LNCaP clone FGC (cell line): ENCODE results near the gene TEP1.

ENCODE experiments used
- DNase-seq: peaks from one replicate; pipeline ENCODE4 v3.0.0-alpha.2; 2011; ENCODE audit warnings: low read depth
- H3K4me3 ChIP-seq: 2 replicates; pipeline ENCODE4 v1.5.1; 2011; ENCODE audit warnings: mild to moderate bottlenecking, low read depth, low read length, control low read depth
- TF ChIP-seq, protein P1 (sequence below): IDR thresholded peaks from 2 replicates; pipeline ENCODE4 v1.5.1; 2012; ENCODE audit warnings: mild to moderate bottlenecking; ENCODE audit not compliant: control insufficient read depth, insufficient read depth; ENCODE audit errors: extremely low read depth

TEP1 gene

DNA sequence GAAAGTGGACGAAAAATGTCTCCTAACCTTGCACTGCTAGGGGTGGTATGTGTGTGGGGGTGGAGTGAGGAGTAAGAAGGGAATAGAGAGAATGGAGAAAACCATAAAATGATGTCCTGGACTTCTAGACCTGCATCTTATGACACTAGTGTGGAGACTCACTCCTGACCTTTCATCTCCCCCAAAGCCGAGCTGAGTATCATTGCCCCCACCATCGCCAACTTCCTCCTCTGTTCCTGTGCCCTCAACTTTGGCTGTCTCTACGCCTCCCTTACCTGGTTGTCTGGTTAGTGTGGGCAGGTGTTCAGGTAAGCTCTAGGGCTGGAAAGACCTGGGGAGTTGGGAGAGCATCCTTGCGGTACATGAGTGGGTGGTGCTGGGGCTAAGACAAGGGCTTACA lies 27.2 kb upstream of the TEP1 start:
- H3K4me3 ChIP-seq = no peak overlapping the region
- no peak for DNase-seq
- TF ChIP-seq, protein P1, sequence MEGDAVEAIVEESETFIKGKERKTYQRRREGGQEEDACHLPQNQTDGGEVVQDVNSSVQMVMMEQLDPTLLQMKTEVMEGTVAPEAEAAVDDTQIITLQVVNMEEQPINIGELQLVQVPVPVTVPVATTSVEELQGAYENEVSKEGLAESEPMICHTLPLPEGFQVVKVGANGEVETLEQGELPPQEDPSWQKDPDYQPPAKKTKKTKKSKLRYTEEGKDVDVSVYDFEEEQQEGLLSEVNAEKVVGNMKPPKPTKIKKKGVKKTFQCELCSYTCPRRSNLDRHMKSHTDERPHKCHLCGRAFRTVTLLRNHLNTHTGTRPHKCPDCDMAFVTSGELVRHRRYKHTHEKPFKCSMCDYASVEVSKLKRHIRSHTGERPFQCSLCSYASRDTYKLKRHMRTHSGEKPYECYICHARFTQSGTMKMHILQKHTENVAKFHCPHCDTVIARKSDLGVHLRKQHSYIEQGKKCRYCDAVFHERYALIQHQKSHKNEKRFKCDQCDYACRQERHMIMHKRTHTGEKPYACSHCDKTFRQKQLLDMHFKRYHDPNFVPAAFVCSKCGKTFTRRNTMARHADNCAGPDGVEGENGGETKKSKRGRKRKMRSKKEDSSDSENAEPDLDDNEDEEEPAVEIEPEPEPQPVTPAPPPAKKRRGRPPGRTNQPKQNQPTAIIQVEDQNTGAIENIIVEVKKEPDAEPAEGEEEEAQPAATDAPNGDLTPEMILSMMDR = no peak

DNA sequence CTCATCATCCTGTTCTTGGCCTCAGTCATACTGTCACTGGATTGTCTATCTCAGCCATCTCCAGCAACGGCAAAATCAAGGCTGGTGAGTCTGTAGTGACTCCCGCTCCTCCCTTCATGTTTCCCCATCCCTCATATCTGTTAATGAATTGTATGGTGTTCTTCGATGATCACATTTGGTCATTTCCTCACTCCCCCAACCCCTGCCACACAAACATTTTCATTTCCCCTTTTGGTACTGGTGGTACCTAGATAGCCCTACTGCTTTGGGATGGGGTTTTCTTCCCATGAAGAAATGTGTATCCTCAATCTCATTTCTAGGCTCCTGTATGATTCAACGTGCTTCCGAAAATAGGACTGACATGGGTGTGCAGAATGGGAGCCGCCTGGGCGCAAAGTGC lies 25.4 kb upstream of the TEP1 start:
- DNase-seq = no peak
- H3K4me3 ChIP-seq = no peak overlapping the region

DNA sequence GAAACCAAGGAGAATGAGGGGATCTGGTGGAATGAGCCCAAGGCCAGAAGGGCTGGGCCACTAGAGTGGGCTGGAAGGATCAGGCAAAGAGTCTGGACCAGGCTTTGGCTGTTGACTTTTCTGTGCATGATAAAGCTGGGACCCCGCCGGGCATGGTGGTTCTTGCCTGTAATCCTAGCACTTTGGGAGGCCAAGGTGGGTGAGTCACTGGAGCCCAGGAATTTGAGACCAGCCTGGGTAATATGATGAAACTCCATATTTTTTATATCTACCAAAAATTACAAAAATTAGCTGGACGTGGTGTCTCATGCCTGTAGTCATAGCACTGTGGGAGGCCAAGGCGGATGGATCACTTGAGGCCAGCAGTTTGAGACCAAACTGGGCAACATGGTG lies 23.1 kb upstream of the TEP1 start:
- H3K4me3 ChIP-seq = no peak overlapping the region
- DNase-seq = no peak
- TF ChIP-seq, protein P1 = no peak

More for the DNA sequence above, 25.4 kb upstream of the TEP1 start:
- TF ChIP-seq, protein P1 = no peak

DNA sequence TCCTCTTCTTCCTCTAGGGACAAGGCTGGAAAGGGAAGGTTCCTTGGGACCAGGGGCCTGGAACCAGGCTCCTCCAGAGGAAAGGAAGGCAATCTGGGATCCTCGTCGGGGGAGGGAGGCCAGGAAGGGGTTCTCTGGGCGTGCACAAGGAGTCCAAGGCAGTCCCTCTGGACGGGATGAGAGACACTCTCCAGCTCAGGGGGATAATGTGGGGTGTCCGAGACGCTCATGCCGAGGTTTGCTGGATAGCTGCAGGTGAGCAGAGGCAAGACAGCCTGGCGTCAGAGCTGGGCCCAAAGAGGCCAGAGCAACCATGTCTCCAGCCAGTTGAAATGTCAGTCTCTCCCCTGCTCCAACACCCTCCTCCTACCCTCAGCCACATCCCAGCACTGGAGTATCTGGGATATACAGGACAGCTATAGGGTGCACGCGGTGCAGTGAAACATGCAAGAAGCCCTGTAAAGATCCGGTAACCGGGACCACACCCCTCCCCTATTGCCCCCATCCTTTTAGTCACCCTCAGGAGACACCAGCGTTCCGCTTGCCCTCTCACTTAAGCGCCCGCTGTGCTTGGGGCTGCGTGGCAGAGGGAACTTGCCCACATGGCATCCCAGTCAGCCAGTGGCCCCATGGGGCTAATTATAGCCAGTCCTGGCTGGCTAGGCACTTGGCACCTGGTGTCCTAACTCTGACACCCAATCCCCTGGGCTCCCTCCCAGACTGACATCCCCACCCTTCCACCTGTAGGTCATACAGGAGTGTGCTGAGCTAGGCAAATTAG lies 22.5 kb upstream of the TEP1 start, which contains the start of gene KLHL33:
Gene KLHL33 (minus strand): TSS at position 585 of the 781 bp plus-strand sequence. CDS start 355 bp downstream, at position 230.
- no peak for DNase-seq
- TF ChIP-seq, protein P1 = no peak
- H3K4me3 ChIP-seq = no peak within 1 kb of the TSS

DNA sequence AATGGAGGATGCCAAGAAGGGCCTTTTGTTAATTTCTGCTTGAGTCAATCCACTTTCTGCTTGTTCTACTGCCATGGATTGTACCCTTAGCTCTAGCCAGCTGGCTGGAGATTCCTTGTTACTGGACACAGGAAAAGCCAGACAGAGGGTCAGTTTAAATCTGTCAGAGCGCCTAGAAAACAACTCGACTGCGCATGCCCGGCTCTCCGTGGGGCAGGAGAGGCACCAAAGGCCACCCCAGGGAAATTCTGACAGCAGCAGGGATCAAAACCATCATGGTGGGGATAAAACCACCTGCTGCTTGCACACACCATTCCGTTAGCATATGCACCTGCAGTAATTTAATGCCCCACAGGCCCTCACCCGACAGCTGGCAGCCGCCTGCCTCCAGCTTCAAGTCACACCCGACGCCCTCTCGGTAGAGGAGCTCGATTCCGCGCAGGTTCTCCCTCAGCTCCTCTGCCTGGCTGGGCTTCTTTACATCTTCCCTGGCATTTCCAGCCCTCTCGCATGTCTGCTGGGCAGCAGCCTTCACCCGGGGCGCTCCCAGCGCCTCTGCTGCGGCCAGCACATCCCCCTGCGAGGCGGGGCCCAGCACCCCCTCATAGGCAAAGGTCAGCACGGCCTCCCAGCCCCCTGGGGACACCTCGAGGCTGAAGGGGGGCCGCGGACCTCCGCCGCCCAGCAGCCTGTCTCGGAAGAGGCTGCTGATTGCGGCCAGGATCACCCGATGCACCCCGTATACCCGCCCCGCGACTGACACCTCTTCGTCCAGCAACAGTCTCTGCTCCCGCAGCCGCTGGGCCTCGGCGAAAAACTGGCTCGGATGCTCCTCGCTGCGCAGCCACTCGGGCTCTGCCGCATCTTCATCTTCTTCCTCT lies 21.6 kb upstream of the TEP1 start:
- no peak for DNase-seq
- TF ChIP-seq, protein P1 = no peak
- no peak overlapping the region for H3K4me3 ChIP-seq

DNA sequence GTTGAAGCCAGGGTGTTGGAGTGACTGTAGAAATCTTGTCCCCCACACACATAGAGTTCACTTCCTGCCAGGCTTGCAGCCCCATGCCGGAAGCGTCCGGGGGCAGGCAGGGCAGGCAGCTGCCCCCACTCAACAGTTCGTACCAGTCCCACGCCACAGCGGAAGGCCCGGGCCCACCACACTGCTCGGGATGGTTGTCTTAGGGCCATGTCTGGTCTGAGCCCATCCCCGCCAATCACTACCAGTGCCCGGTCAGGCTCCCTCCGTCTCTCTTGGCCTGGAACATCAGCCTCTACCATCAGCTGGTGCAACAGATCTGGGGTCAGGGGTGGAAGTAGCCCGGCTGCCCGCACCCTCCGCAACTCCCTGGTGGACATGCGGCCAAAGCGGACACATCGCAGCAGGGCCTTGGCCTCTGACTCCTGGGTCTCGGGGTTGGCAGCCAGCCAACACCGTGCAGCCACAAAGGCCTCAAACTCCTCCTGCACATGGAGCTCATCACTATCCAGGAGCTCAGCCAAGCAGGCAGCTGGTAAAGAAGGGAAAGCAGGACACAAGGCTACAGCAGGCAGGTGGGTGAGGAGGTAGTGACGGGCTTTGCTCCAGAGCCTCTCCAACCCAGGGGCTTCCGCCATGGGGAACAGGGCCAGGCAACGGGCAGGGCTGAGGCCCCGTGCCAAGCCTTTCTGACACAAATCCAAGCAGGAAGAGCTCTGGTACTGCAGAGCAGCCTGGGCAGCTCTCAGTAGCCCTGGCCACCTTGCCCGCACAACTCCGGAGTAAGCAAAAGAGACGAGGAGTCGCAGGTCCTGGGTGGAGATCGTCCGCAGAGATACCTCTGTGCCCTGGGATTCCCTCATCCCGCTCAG lies 16.7 kb upstream of the TEP1 start:
- TF ChIP-seq, protein P1 = no peak
- no peak for DNase-seq
- H3K4me3 ChIP-seq = no peak overlapping the region
